ENCODE measurements around the gene HGF. TPM values are rescaled to one million over a fixed set of nuclear protein-coding genes. Genes with fewer than 3 reads are reported as not detected.

HGF gene
- total RNA-seq, 6 experiments from 2014 or later, result 11.5 to 38.9 (median 17.9) TPM

- intact Hi-C loops (cut with DNase I), result no loop called here
- DNase-seq (no peak), ATAC-seq (no peak)
- Histone ChIP-seq H3K27ac (no peak overlapping the region), H3K36me3 (no peaks in the 10 kb centered on the region), H3K4me1 (no peaks in the 10 kb centered on the region), H3K4me3 (no peak overlapping the region), H3K9me3 (no peaks in the 10 kb centered on the region), H3K27me3 (no peaks in the 10 kb centered on the region)
- 37% methylated on average over 1 of the region's 1 CpG for WGBS (ENCODE audit: insufficient coverage, low coverage, low lambda C conversion rate, missing lambda C conversion rate)
- TF ChIP-seq POLR2A (IDR thresholded peaks at IDR 0.05) (no peak), CTCF (IDR thresholded peaks at IDR 0.05) (no peak)
Observed at GRCh38 chr7:81666209-81666608, 103.6 kb downstream of the HGF start.

DNA sequence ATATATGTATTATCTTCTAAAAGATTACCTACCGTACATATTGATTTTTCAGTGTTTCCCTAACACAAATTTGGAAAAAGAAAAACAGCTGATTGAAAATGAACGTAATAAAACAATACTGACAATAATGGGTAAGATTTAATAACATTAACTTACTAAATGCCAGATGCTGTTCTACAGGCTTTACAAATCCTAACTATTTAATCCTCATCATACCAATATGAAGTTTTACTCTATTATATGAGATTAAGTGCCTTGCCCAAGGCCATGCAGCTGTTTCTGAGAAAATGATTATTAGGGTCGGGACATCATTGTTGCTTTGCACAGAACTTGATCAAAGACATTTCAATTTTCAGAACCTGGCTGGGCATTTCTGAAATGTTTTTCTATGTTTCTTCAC, 104.6 kb downstream of the HGF start:
- H3K4me1 ChIP-seq, result no peaks in the 10 kb centered on the region
- no peaks in the 10 kb centered on the region for H3K36me3 ChIP-seq
- no peaks in the 10 kb centered on the region for H3K9me3 ChIP-seq
- H3K27me3 ChIP-seq, result no peaks in the 10 kb centered on the region
- intact Hi-C loops (cut with DNase I), result no loop called here
- WGBS (ENCODE audit: insufficient coverage, low coverage, low lambda C conversion rate, missing lambda C conversion rate), result 51% methylated on average over 3 of the region's 3 CpGs
- H3K4me3 ChIP-seq, result no peak overlapping the region
- DNase-seq (no peak), ATAC-seq (no peak)
- H3K27ac ChIP-seq, result no peak overlapping the region
- no peak for TF ChIP-seq POLR2A (IDR thresholded peaks at IDR 0.05)
- TF ChIP-seq CTCF (IDR thresholded peaks at IDR 0.05), result no peak

DNA sequence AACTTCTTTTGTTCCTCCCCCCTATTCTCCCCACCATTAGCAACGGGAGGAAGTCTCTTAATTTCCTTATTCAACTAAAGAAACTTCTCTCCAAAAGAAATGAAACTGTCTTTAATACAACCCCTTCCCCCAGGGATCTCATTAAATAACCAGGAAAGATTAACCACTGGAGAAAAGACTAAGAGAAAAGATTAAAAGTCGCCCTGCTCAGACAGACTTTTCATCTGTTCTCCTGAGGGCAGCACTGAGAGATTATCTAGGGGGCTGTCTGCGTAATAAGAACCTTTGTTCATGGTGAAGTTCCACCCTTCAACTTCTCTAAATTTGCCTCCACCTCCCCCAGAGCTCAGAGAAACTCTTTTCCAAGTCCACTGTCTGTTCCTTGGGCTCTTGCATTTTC, 105.5 kb downstream of the HGF start:
- 41% methylated on average over 3 of the region's 3 CpGs for WGBS (ENCODE audit: insufficient coverage, low coverage, low lambda C conversion rate, missing lambda C conversion rate)
- intact Hi-C loops (cut with DNase I), result no loop called here
- Histone ChIP-seq H3K4me3 (no peak overlapping the region), H3K4me1 (no peaks in the 10 kb centered on the region), H3K36me3 (no peaks in the 10 kb centered on the region), H3K27me3 (no peaks in the 10 kb centered on the region), H3K27ac (no peak overlapping the region), H3K9me3 (no peaks in the 10 kb centered on the region)
- ATAC-seq (no peak), DNase-seq (no peak)
- TF ChIP-seq CTCF (IDR thresholded peaks at IDR 0.05) (no peak), POLR2A (IDR thresholded peaks at IDR 0.05) (no peak)

- 57% methylated on average over 1 of the region's 1 CpG for WGBS (ENCODE audit: insufficient coverage, low coverage, low lambda C conversion rate, missing lambda C conversion rate)
Observed at GRCh38 chr7:81662531-81662930, 107.3 kb downstream of the HGF start.

More at GRCh38 chr7:81662531-81662930, 107.3 kb downstream of the HGF start:
- Histone ChIP-seq H3K27ac (no peak overlapping the region), H3K9me3 (no peaks in the 10 kb centered on the region), H3K4me1 (no peaks in the 10 kb centered on the region), H3K36me3 (no peaks in the 10 kb centered on the region), H3K27me3 (no peaks in the 10 kb centered on the region), H3K4me3 (no peak overlapping the region)
- no peak for TF ChIP-seq CTCF (IDR thresholded peaks at IDR 0.05)
- TF ChIP-seq POLR2A (IDR thresholded peaks at IDR 0.05), result no peak
- DNase-seq, result no peak
- no peak for ATAC-seq
- intact Hi-C loops (cut with DNase I), result no loop called here
